Right lobe of liver (tissue), 4 donors: ENCODE results near the gene PLAA.

Source experiments
- CTCF ChIP-seq, 4 donors: fragments of 200-600 bp in 3 of 4; fragments of 450-650 bp in 1 of 4; IDR thresholded peaks; one replicate each; pipeline versions ENCODE4 v1.5.1 to v1.8.0; 2016 to 2022; ENCODE audit warnings: antibody characterized with exemption in 4 of 4, mild to moderate bottlenecking in 2 of 4
- POLR2A ChIP-seq: fragments of 450-650 bp; IDR thresholded peaks from one replicate; pipeline ENCODE4 v1.6.1; 2017; ENCODE audit warnings: antibody characterized with exemption, mild to moderate bottlenecking
- donor health status: DM: no; HTN: no; CAD: no.
- donor health status: DM: no; HTN: no; CAD: no.
- donor health status: DM: no; HTN: yes; CAD: no.

- no peak for TF ChIP-seq CTCF (IDR thresholded peaks at IDR 0.05)
- no peak for TF ChIP-seq POLR2A
Measured at GRCh38 chr9:26870292-26870691, 76.8 kb downstream of the PLAA start.
